LNCaP clone FGC (cell line): ENCODE measurements around the gene ANHX.

ENCODE experiments used
- DNase-seq: peaks from one replicate; pipeline ENCODE4 v3.0.0-alpha.2; 2011; ENCODE audit warnings: low read depth
- H3K4me3 ChIP-seq: 2 replicates; pipeline ENCODE4 v1.5.1; 2011; ENCODE audit warnings: mild to moderate bottlenecking, low read depth, low read length, control low read depth
- CTCF ChIP-seq: IDR thresholded peaks from 2 replicates; pipeline ENCODE4 v1.5.1; 2012; ENCODE audit warnings: mild to moderate bottlenecking; ENCODE audit not compliant: control insufficient read depth, insufficient read depth; ENCODE audit errors: extremely low read depth

Gene ANHX

GRCh38 chr12:133180669-133181068, 55.0 kb downstream of the ANHX start:
- no peak for DNase-seq
- no peak overlapping the region for H3K4me3 ChIP-seq
- no peak for TF ChIP-seq CTCF

- no peak for TF ChIP-seq CTCF
- DNase-seq: no peak
- no peak overlapping the region for H3K4me3 ChIP-seq
These were observed 60.8 kb downstream of the ANHX start for GRCh38 chr12:133174901-133175300.

GRCh38 chr12:133172491-133172890, 63.2 kb downstream of the ANHX start:
- no peak overlapping the region for H3K4me3 ChIP-seq
- DNase-seq: no peak
- TF ChIP-seq CTCF: no peak
